Measurements from ENCODE around the gene AKAIN1.
A peak's percentile ranks its signal among the peaks of the same experiment; 100 is the strongest.

AKAIN1 gene, protein sequence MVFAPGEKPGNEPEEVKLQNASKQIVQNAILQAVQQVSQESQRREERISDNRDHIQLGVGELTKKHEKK

GRCh38 chr18:5197032-5197434, at the start of gene AKAIN1:
AKAIN1 (minus strand) TSS chr18:5197257; CDS start chr18:5197053, 204 bp downstream.
- DNase-seq: peak; percentile 58

DNA sequence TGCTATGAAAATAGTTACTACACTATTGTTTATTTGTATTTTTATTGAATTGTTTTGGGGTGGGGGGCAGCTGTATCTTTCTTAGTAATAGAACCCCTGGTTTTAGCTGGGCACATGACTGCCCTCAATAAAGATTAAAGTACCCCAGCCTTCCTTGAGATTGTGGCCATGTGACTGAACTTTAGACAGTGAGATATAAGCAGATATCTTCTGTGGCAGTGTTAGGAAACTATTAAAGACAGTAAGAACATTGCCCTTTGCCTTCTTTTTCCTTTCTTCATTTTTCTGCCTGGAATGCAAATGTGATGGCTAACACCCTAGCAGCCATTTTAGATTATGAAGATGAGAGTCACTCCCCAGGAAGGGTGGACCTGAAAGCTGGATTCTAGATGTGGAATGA, 47.9 kb upstream of the AKAIN1 start:
- no peak for DNase-seq

DNA sequence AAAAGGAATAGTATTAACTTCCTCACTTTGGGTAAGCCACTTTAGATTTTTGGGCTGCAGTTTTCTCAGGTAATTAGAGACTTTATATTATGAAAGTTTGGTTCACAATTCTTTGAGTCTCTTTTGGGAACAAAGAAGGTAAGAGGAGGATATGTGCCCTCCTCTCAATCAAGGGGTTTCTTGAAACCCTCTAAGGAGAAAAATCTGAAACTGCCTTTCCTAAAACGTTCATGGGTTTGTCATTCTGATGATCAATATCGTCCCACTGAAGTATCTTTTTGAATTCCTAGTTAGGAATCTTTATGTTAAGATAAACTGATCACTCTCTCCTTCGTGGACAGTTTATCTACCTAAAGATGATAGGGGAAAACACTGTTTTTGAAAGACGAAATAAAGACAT, 42.4 kb upstream of the AKAIN1 start:
- DNase-seq: no peak

DNA sequence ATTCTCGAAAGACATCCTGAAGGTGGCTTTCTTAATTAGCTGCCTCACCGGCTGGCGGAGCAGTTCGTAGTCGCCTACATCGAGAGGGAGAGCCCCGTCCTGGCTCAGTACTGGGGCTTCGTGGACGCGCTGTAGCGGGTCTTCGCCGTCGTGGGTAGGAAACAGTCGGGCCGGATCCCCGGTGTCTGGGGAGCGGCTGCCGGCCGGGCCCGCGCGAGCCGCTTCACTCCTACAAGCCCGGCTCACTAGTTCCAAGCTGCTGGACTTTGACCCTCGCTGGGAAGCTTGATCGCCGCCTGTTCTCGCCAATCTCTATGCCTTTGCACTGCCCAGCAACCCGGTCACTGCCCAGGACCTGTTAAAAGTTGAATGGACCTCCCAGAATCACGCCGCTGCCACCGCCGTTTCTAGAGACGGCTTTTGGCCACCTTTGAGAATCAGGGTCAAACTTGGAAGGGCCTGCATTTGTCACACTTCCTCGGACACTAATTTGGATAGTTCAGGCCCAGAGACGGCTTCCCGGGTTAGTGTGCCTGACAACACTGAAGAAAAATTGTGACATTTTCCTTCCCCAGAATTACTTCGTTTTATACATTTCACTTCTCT, 41.4 kb upstream of the AKAIN1 start:
- DNase-seq: peak; percentile 52

- DNase-seq: peak; percentile 91
These were observed 40.8 kb upstream of the AKAIN1 start for GRCh38 chr18:5237723-5238370.

- DNase-seq: no peak
These were observed 40.1 kb upstream of the AKAIN1 start for GRCh38 chr18:5237083-5237722.

DNA sequence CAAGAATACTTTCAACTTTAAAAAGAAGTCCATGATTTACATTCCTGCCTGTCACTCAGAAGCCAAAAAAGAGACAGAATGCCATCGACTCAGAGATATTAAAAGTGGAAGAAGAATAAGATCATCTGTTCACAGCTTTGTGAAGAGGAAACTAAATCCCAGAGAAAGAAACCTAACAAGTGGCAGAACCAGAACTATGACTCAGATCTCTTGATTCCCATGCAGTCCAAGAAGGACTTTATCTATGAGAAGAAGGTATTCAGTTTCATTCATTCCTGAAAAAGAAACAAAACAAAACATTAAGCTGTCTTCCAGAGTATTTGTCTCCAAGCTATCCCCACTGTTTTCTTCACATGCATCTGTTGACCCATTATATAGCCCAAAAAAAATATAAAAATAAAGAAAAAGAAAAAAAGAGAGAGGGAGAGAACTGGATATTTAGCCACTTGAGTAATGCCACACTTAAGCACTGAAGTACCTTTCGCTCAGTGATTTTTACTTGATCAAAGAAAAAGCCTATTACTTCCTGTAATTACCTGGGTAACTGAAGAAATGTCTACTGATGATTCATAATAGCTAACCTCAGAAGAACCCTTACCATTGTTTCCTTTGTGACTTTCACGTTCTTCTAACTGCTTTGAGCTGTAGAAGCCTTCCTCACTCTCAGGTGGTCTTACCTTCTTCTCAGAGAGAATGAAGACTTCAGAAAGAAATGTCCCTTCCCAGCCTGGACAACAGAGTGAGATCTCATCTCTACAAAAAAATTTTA, 17.7 kb upstream of the AKAIN1 start:
- no peak for DNase-seq

- DNase-seq: no peak
These were observed 10.6 kb upstream of the AKAIN1 start for GRCh38 chr18:5207471-5208150.

DNA sequence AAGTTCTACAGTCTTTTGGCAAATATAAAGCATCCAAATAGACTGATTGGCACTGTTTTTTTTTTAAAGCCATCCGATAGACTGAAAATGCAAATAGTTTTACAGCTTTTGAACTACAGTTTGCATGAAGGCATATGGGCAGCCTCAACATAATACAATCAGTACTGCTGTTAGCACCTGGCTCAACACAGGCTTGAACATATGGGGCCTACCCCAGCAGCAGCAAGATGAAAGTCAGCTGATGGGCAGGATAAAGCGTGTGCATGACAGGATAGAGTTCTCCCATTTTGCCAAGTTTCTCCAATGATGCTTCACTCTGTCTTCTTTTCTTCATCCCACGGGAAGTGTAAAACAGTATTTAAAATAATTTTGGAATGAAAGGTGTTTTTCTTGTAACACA, 1.3 kb upstream of the AKAIN1 start:
- no peak for DNase-seq

DNA sequence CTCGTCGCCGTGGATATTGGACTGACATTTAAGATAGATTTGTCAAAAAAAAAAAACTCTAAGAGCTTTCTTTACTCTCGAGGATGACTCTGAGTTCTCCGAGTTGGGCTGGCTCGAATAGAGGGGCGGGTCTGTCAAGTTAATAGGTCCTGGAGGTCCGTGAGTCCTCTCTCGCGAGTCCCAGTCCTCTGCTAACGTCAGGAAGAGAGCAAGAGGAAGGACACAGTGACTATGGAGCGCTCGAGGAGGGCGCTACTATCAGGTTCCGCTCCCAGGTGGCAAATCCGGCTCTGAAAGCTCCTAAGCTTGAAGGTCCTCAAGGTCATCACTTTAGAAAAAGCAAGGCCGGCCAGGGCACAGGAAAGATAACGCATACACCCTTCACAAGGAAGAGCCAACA, 404 bp upstream of the AKAIN1 start:
- no peak for DNase-seq

- DNase-seq: peak; percentile 1
These were observed 615 bp downstream of the AKAIN1 start for GRCh38 chr18:5196253-5197031.

- DNase-seq: no peak
These were observed 1.4 kb downstream of the AKAIN1 start for GRCh38 chr18:5195656-5196055.

- DNase-seq: no peak
These were observed 16.8 kb downstream of the AKAIN1 start for GRCh38 chr18:5180254-5180653.

GRCh38 chr18:5178519-5178918, 18.5 kb downstream of the AKAIN1 start:
- DNase-seq: no peak

- DNase-seq: peak; percentile 1
These were observed 21.7 kb downstream of the AKAIN1 start for GRCh38 chr18:5175378-5175777.

DNA sequence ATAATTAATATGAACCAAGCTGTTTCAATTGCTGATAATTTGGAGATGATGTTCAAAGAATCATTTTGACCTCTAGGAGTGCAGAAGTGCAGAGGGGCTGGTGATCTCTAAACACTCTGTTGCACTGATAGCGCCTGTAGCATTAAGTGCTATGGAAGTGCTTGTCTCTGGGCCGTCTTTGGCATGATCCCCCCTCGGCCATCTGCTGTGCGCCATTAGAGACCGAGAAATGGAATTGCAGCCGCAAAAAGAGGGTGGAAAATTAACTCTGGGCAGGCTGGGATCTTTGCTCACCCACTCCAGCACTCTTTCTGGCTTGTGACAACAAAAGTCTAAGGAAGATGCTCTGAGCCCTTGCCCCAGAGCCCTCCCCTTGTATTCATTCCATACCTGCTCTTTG, 23.4 kb downstream of the AKAIN1 start:
- DNase-seq: no peak

DNA sequence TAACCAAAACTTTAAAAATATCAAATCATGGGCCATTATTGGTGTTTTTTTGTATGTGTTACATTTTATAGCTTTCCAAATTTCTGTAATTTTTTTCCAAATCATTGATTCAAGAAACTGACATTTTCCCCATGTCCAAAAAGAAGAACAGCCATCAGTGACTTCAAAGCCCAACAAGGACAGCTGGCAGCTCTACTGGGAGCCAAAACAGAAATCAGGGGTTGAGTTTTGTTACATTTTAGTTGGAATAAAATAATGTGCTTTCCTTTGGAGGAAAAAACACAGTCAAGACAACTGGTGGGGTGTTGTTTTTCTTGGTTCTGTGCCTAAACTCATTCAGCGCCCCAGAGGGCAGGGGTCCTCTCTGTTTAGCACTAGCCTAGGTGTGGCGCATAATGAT, 23.8 kb downstream of the AKAIN1 start:
- DNase-seq: no peak

- DNase-seq: peak; percentile 5
These were observed 29.2 kb downstream of the AKAIN1 start for GRCh38 chr18:5167831-5168230.

- DNase-seq: peak; percentile 0
These were observed 30.3 kb downstream of the AKAIN1 start for GRCh38 chr18:5166606-5167280.

DNA sequence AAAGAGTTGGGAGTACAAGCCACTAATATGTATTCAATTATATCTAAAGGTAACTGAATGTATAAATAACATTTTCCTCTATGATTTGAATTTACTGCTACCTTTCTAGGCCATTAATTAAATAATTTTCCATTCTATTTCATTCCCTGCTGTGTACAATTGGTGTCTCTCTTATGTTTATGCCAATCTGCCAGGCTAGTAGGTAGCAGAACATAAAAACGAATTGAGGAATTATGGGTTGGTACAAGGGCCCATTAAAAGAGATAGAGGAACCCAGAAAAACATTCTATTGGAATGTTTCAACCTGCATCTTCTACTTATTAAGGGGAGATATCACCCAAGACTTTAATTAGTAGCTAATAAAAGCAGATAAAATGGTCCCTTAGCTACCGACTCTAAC, 32.2 kb downstream of the AKAIN1 start:
- no peak for DNase-seq

- no peak for DNase-seq
These were observed 34.9 kb downstream of the AKAIN1 start for GRCh38 chr18:5162111-5162510.

Data from hematopoietic multipotent progenitor cell treated with erythropoietin and hydrocortisone succinate and interleukin-3 and kit ligand, for 6 days (in vitro differentiated cells).